HG03196 (cell line): Measurements from ENCODE around the gene KAZALD1.
A peak's percentile ranks its signal among the peaks of the same experiment; 100 is the strongest.

Experiments used
- ATAC-seq: cut with Tn5 transposase; IDR thresholded peaks from one replicate; pipeline ENCODE4 v1.9.1; 2021; ENCODE audit not compliant: unreplicated experiment

The KAZALD1 gene

GRCh38 chr10:101061624-101062231, at the start of gene KAZALD1:
Gene KAZALD1, plus strand, starts transcription at chr10:101061989. Its CDS starts 604 bp downstream, at chr10:101062593.
- ATAC-seq: no peak

GRCh38 chr10:101012525-101013364, 49.0 kb upstream of the KAZALD1 start:
- ATAC-seq: peak; percentile 59

GRCh38 chr10:101013365-101013825, 48.4 kb upstream of the KAZALD1 start:
- no peak for ATAC-seq

GRCh38 chr10:101014230-101014884, 47.4 kb upstream of the KAZALD1 start:
- no peak for ATAC-seq

GRCh38 chr10:101014966-101015581, 46.7 kb upstream of the KAZALD1 start:
- ATAC-seq: no peak

GRCh38 chr10:101015582-101015973, 46.2 kb upstream of the KAZALD1 start:
- ATAC-seq: no peak

- ATAC-seq: no peak
Measured at GRCh38 chr10:101016814-101017213, 45.0 kb upstream of the KAZALD1 start.

GRCh38 chr10:101018118-101018599, 43.6 kb upstream of the KAZALD1 start:
- no peak for ATAC-seq

GRCh38 chr10:101018600-101019439, 43.0 kb upstream of the KAZALD1 start:
- no peak for ATAC-seq

- ATAC-seq: no peak
Measured at GRCh38 chr10:101019440-101019703, 42.4 kb upstream of the KAZALD1 start.

- ATAC-seq: no peak
Measured at GRCh38 chr10:101020427-101021075, 41.2 kb upstream of the KAZALD1 start.

- ATAC-seq: no peak
Measured at GRCh38 chr10:101021239-101021638, 40.5 kb upstream of the KAZALD1 start.

GRCh38 chr10:101021692-101022251, 40.0 kb upstream of the KAZALD1 start:
- no peak for ATAC-seq

- ATAC-seq: no peak
Measured at GRCh38 chr10:101022967-101023705, 38.7 kb upstream of the KAZALD1 start.

- ATAC-seq: no peak
Measured at GRCh38 chr10:101027106-101027720, 34.6 kb upstream of the KAZALD1 start.

GRCh38 chr10:101028446-101029337, 33.1 kb upstream of the KAZALD1 start:
- no peak for ATAC-seq

GRCh38 chr10:101029520-101030295, 32.1 kb upstream of the KAZALD1 start:
- no peak for ATAC-seq
